DMS 273 (cell line): Measurements from ENCODE around the gene MTF1.

Experiments
- DNase-seq: peaks from one replicate; lab custom pipeline; 2025; ENCODE audit not compliant: unreplicated experiment; lab: John Stamatoyannopoulos, UW

Gene MTF1

GRCh38 chr1:37831809-37832208 is 27.6 kb downstream of the MTF1 start:
- DNase-seq = no peak

GRCh38 chr1:37831109-37831508 is 28.3 kb downstream of the MTF1 start:
- no peak for DNase-seq

- no peak for DNase-seq
These were observed 30.9 kb downstream of the MTF1 start for GRCh38 chr1:37828410-37829074.

GRCh38 chr1:37825506-37825905 is 33.9 kb downstream of the MTF1 start:
- DNase-seq = no peak

- DNase-seq = no peak
These were observed 35.4 kb downstream of the MTF1 start for GRCh38 chr1:37824001-37824400.

- DNase-seq = no peak
These were observed 36.2 kb downstream of the MTF1 start for GRCh38 chr1:37822906-37823815.

GRCh38 chr1:37821481-37821880 is 37.9 kb downstream of the MTF1 start:
- no peak for DNase-seq

GRCh38 chr1:37817481-37817880 is 41.9 kb downstream of the MTF1 start:
- DNase-seq = no peak

- DNase-seq = no peak
These were observed 45.1 kb downstream of the MTF1 start for GRCh38 chr1:37814252-37814651.

- no peak for DNase-seq
These were observed 45.8 kb downstream of the MTF1 start for GRCh38 chr1:37813529-37814145.

- peak; percentile 93 for DNase-seq
These were observed 48.3 kb downstream of the MTF1 start for GRCh38 chr1:37811027-37811655.

GRCh38 chr1:37809942-37810341 is 49.5 kb downstream of the MTF1 start:
- no peak for DNase-seq

GRCh38 chr1:37808369-37809319 is 50.7 kb downstream of the MTF1 start:
- DNase-seq = peak; percentile 95

- DNase-seq = peak; percentile 97
These were observed 51.6 kb downstream of the MTF1 start, which contains the start of the genes C1orf122 and YRDC for GRCh38 chr1:37807555-37808368. TSS of gene C1orf122 (plus strand) at chr1:37807790. CDS start at chr1:37808405, 615 bp downstream. TSS of gene YRDC (minus strand) at chr1:37808208. CDS start at chr1:37808180, 28 bp downstream.

- DNase-seq = peak; percentile 68
These were observed 52.2 kb downstream of the MTF1 start for GRCh38 chr1:37807220-37807554.

- no peak for DNase-seq
These were observed 57.0 kb downstream of the MTF1 start for GRCh38 chr1:37802439-37802838.

- no peak for DNase-seq
These were observed 61.5 kb downstream of the MTF1 start for GRCh38 chr1:37797750-37798345.

GRCh38 chr1:37795340-37796125 is 63.9 kb downstream of the MTF1 start:
- peak; percentile 37 for DNase-seq
